Epithelial cell of prostate (primary cell): Measurements from ENCODE around the gene KRTAP26-1.

Experiments
- DNase-seq: peaks from one replicate; pipeline ENCODE4 v3.0.0-alpha.2; 2011; ENCODE audit warnings: low read depth, low spot score
- H3K27ac ChIP-seq: fragments of 450-650 bp; 2 replicates; pipeline ENCODE4 v1.5.1; 2017; ENCODE audit warnings: mild to moderate bottlenecking

The KRTAP26-1 gene

DNA sequence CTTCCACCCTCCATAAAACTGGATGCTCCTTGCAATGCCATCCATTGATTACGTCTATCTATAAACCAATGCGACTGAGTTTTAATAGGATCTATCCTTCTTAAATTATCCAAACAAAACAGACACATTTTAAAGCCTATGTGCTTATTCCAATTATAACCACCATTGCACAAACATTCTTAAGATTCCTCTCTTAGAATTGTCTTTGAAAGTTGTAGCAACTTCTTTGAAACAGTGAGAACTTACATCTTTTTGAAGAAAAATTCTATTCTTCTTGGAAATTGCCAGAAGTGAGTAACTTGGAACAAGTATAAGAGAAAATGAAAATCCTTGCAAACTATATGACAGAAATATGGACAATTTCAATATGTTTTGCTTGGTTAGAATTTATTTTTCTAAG lies at the start of gene KRTAP26-1:
Gene KRTAP26-1 (minus strand): TSS at position 101 of the 400 bp plus-strand sequence. CDS start 280 bp downstream, outside the sequence.
- DNase-seq, result no peak

DNA sequence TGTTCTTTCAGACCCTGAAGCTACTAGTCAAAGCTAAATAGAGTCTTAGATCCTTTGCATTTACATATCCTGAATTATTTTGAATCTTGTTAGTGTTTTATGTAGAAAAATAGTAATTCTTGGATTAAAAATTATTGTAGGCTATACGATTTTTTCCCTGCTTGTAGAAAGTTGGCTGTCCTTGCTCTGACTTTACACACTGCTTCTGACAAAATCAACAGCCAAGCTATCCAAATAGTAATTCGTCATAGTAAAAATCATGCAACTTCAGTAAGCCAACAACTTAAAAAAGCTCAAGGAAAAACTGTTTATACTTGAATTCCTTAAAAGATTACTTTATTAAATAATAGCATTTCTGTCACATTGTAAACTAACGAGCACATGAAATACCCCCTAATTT lies 35.8 kb upstream of the KRTAP26-1 start:
- no peak for DNase-seq
- H3K27ac ChIP-seq, result no peak overlapping the region

More for the DNA sequence above, at the start of gene KRTAP26-1:
- H3K27ac ChIP-seq, result no peak within 1 kb of the TSS

GRCh38 chr21:30354308-30355005 lies 34.3 kb upstream of the KRTAP26-1 start:
- H3K27ac ChIP-seq, result no peak overlapping the region
- no peak for DNase-seq

DNA sequence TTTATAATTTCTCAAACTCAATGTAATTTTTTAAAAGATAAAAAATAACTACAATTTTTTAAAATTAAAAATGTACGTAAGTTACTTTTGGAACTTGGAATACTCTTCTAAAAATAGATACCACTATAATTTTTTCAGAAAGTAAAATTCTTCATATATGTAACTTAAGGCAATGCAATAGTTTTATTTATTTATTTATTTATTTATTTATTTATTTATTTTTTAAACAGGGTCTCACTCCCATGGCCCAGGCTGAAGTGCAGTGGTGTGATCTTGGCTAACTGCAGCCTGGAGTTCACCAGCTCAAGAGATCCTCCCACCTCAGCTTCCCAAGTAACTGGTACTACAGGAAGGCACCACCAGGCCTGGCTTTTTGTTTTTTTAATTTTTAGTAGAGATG lies 31.4 kb upstream of the KRTAP26-1 start:
- H3K27ac ChIP-seq, result no peak overlapping the region
- no peak for DNase-seq

GRCh38 chr21:30349572-30349971 lies 29.5 kb upstream of the KRTAP26-1 start:
- H3K27ac ChIP-seq, result no peak overlapping the region
- no peak for DNase-seq

DNA sequence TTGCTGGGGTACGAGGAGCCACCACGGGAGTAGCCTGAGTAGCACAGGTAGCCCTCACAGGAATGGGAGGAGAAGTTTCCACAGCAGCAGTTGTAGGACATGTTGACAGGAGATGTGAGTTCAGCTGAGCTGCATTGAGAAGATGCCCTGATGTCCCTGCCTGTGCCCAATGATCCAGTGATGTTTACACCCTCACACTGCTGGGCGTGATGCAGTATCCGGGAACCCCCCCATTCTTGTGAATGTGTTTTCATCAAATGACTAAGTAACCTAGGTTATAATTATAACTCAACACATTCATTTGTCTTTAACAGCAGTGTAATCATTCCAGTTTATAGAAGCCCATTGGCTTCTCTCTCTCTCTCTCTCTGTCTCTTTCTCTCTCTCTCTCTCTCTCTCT lies 28.4 kb upstream of the KRTAP26-1 start, which contains the start of gene KRTAP23-1:
Gene KRTAP23-1 (minus strand): TSS at position 101 of the 400 bp plus-strand sequence. CDS start 0 bp downstream, at position 101.
- H3K27ac ChIP-seq, result no peak within 1 kb of the TSS
- DNase-seq, result no peak

DNA sequence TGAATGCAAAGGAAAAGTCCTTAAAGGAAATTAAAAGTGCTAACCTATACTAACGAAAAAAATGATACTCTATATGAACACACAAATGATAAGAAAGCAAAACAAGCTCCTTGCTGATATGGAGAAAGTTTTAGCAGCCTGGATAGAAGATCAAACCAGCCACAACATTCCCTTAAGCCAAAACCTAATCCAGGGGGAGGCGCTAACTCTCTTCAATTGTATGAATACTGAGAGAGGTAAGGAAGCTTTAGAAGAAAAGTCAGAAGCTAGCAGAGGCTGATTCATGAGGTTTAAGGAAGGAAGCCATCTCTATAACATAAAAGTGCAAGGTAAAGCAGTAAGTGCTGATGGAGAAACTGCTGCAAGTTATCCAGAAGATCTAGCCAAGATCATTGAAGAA lies 24.9 kb upstream of the KRTAP26-1 start:
- no peak overlapping the region for H3K27ac ChIP-seq
- DNase-seq, result no peak

GRCh38 chr21:30340714-30341573 lies 20.8 kb upstream of the KRTAP26-1 start:
- DNase-seq, result peak; percentile 26
- no peak overlapping the region for H3K27ac ChIP-seq

DNA sequence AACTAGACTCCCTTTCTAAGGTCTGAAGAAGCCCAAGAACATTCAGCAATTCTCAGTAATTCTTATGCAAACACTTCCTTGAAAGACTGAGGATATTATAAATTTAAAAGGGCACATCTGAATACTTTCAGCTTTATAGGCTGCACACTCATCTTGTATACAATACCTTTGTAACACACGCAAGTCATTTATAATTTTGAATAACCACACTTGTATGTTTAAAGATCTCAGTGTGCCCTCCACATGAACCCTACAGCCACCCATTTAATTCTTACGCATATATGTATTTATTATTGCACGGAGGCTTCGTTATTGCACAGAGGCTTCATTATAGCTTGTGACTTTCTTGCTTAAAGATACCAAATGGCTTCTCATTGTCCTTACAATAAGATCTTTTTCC lies 18.6 kb upstream of the KRTAP26-1 start:
- H3K27ac ChIP-seq, result no peak overlapping the region
- DNase-seq, result no peak

DNA sequence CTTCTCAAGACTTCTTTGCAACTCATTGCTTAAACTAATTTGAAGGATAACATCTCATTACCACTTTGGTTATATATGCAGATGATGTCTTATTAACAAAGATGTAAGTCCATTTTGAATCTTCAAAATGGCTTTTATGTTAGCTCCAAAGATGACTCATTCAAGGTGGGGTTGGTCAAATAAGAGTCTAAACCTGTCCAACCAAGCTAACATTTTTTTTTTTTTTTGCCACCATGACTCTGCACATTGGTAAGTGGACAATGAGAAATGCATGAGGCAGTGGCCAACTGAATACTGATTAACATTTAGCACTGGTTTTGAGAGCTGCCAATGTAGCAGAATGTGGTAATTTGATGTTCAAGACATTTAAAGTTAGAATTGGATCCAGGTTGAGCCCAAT lies 17.7 kb upstream of the KRTAP26-1 start:
- peak; percentile 29 for DNase-seq
- H3K27ac ChIP-seq, result no peak overlapping the region

GRCh38 chr21:30337276-30337744 lies 17.2 kb upstream of the KRTAP26-1 start, which contains the start of gene KRTAP27-1:
Gene KRTAP27-1 (minus strand): TSS chr21:30337694. CDS start chr21:30337668, 26 bp downstream.
- no peak within 1 kb of the TSS for H3K27ac ChIP-seq
- no peak for DNase-seq

GRCh38 chr21:30336596-30336995 lies 16.5 kb upstream of the KRTAP26-1 start:
- no peak for DNase-seq
- H3K27ac ChIP-seq, result no peak overlapping the region

- DNase-seq, result no peak
- no peak overlapping the region for H3K27ac ChIP-seq
Observed at GRCh38 chr21:30333736-30334135, 13.6 kb upstream of the KRTAP26-1 start.

- H3K27ac ChIP-seq, result no peak overlapping the region
- DNase-seq, result no peak
Observed at GRCh38 chr21:30332681-30333080, 12.6 kb upstream of the KRTAP26-1 start.

DNA sequence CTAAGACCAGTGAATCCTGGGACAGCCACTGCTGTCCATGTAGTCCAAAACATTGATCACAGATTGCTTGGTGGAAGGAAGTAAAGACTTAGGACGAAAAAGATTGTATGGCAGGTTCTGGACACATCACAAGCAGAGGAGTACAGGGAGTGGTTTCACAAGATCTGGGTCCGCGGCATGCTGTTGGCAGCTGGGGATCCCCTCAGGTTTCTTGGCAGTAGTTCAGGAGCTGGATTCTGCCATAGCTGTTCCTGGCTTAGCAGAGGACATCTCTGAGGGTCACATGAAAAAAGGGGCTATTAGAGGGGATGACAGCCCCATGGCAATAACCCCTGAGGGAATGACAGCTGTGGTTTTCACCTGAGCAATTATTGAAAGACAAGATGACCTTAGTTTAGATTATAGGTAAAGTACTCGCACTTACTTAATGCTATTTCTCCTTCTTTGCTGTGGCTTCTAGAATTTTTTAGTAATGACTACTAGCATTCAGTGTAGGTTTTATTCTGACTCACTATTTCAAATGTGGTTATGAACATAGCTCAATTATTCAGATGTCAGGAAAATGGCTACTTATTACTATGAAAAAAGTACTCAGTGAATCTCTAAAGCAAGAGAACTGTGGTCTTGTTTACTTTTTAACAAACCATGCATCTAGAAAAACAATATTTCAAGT lies 9.2 kb upstream of the KRTAP26-1 start:
- H3K27ac ChIP-seq, result peak overlapping the region; percentile 8
- no peak for DNase-seq

DNA sequence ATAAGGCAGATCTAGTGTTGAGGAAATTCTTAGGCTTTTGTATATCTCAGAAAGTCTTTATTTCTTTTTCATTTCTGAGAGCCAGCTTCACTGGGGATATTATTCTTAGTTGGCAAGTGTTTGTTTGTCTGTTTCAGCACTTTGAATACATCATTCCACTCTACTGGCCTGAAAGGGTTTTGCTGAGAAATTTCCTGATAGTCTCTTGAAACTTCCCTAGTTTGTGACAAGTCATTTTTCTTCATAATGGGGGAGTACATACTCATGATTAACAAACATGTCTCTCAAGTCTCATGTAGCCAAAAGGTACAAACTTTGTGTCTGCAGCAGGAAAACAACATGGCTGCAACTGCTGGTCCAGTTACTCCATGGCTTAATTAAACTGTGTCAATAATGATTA lies 6.3 kb upstream of the KRTAP26-1 start:
- H3K27ac ChIP-seq, result no peak overlapping the region
- DNase-seq, result no peak

DNA sequence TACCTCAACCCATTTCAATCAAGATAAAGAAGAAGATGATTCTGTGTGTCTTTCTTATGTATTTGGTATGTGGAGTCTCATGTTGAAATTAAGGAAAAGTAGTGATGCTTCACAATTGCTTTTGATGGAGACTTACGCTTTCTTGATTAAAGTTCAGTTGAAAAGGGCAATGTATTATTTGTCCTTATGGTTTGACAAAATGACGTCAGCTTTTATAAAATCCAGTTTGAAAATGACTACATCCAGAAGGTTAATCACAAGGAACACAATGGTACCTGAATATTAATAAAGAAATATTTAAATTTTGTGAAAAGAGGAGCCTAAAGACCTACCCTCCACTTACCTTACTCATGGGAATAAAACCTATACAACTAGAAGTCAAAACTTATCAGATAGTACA lies 4.4 kb downstream of the KRTAP26-1 start:
- H3K27ac ChIP-seq, result no peak overlapping the region
- DNase-seq, result no peak

GRCh38 chr21:30306884-30307283 lies 13.2 kb downstream of the KRTAP26-1 start:
- H3K27ac ChIP-seq, result no peak overlapping the region
- DNase-seq, result no peak

DNA sequence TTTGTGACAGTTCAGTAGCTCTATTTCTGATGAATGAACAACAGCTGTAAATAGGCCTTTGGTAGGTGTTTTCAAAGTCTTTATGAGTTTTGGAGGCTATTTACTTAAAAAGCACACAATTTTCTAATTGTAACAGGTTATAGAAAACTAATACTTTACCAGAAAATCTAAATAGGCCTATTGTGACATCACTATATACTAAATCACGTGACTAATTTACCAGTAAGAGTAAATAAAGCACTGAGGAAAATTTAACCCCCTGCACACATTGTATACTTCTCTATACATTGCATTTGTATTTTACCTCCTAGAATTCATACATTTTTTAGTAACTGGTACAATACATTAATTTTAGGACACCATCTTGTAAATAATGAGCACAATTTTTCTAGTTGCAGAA lies 15.0 kb downstream of the KRTAP26-1 start:
- H3K27ac ChIP-seq, result no peak overlapping the region
- DNase-seq, result no peak

DNA sequence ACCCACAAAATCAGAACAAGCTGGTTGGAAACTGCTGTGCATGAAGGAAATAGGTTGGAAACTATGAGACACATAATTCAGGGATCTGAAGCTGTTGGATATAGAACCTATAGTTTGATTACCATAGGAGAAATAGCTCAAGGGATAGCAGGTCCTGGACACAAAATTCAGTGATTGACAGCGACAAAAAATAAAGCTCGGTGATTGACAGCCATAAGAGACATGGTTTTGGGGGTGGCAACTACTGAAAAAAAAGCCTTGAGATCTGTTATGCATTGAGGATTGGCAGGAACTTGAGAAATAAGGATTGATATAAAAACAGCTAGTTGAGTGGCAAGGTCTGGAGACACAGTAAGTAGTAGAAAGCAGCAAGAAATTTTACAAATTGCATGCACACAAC lies 30.9 kb downstream of the KRTAP26-1 start, which contains the start of gene KRTAP25-1:
Gene KRTAP25-1 (minus strand): TSS at position 300 of the 400 bp plus-strand sequence. CDS start 24 bp downstream, at position 276.
- no peak for DNase-seq
- no peak within 1 kb of the TSS for H3K27ac ChIP-seq
